HepG2 (cell line): ENCODE results near the gene NCOA7. TPM values are rescaled to one million over a fixed set of nuclear protein-coding genes. Genes with fewer than 3 reads are reported as not detected.

Experiments
- ATAC-seq: fragments of 200-7000 bp; cut with Tn5 transposase; 3 replicates; pipeline ENCODE4 v1.9.1; 2020; ENCODE audit warnings: mild to moderate bottlenecking, moderate library complexity
- BruUV-seq: library from RNA; stranded (reverse); fragments of 400-500 nt; replicated peaks from 2 replicates; lab custom pipeline; 2021; lab: Mats Ljungman, UMichigan
- CTCF ChIA-PET: fragments of 300-600 bp; formaldehyde crosslinking; extraction: SDS; loops from one replicate; lab custom pipeline; 2021; ENCODE audit warnings: low total read pairs, inconsistent platforms, low intra/inter-chr PET ratio; lab: Yijun Ruan, JAX
- POLR2A ChIA-PET: fragments of 350-600 bp; sonication (Branson Sonifier 250); formaldehyde crosslinking; loops from one replicate; lab custom pipeline; 2020; ENCODE audit warnings: antibody characterized with exemption, inconsistent platforms; lab: Yijun Ruan, JAX
- DNase-seq: peaks from one replicate; pipeline ENCODE4 v3.0.0-alpha.2; 2015; ENCODE audit warnings: low spot score
- FAIRE-seq: peaks from 3 replicates; lab custom pipeline; 2011; peaks lifted over from hg19 to GRCh38; lab: Jason Lieb, UNC
- H2AFZ ChIP-seq: one replicate; pipeline ENCODE4 v1.6.1; 2011; ENCODE audit warnings: low read length, inconsistent platforms
- H3K27ac ChIP-seq: fragments of 300-600 bp; 3 replicates; pipeline ENCODE4 v1.8.0; 2011; ENCODE audit warnings: mixed run types, mild to moderate bottlenecking, mixed read lengths, low read length, inconsistent platforms; ENCODE audit not compliant: insufficient read depth; ENCODE audit errors: extremely low read length
- H3K27me3 ChIP-seq, 2 experiments: fragments of 200-600 bp in 1 of 2; 2 replicates in 1 of 2; 3 replicates in 1 of 2; pipeline versions ENCODE4 v1.6.0 to v1.8.0; 2011; ENCODE audit warnings: low read length in 2 of 2, mild to moderate bottlenecking in 2 of 2, moderate library complexity in 2 of 2, inconsistent platforms in 1 of 2; ENCODE audit not compliant: insufficient read depth in 2 of 2, control insufficient read depth in 1 of 2
- H3K36me3 ChIP-seq, 2 experiments: fragments of 200-600 bp in 1 of 2; replicated peaks in 1 of 2; 2 replicates in 1 of 2; 3 replicates in 1 of 2; pipeline versions ENCODE4 v1.5.1 to v1.8.0; 2011; ENCODE audit warnings: low read length in 2 of 2, inconsistent platforms in 1 of 2; ENCODE audit not compliant: insufficient read depth in 2 of 2, control insufficient read depth in 1 of 2
- H3K4me1 ChIP-seq: 2 replicates; pipeline ENCODE4 v1.5.1; 2012; ENCODE audit warnings: low read length, inconsistent platforms; ENCODE audit not compliant: insufficient read depth
- H3K4me2 ChIP-seq: 2 replicates; pipeline ENCODE4 v1.6.0; 2011; ENCODE audit warnings: low read depth, low read length, inconsistent platforms
- H3K4me3 ChIP-seq, 3 experiments: fragments of 200-600 bp in 1 of 3; sonication (generic), shearing (Covaris generic) in 1 of 3; replicated peaks in 1 of 3; 2 replicates each; pipeline ENCODE4 v1.5.1; 2011 to 2016; ENCODE audit warnings: low read length in 3 of 3, inconsistent platforms in 2 of 3, low read depth in 2 of 3, mild to moderate bottlenecking in 2 of 3, control low read depth in 1 of 3, mixed read lengths in 1 of 3; ENCODE audit not compliant: insufficient read depth in 1 of 3
- H3K79me2 ChIP-seq: one replicate; pipeline ENCODE4 v1.6.1; 2011; ENCODE audit warnings: low read length, inconsistent platforms; ENCODE audit not compliant: insufficient read depth
- H3K9ac ChIP-seq: 2 replicates; pipeline ENCODE4 v1.6.0; 2011; ENCODE audit warnings: mild to moderate bottlenecking, low read depth, low read length, inconsistent platforms; ENCODE audit not compliant: insufficient read depth
- H3K9me3 ChIP-seq: 2 replicates; pipeline ENCODE4 v1.5.1; 2012; ENCODE audit warnings: mild to moderate bottlenecking, low read length
- H4K20me1 ChIP-seq: 2 replicates; pipeline ENCODE4 v1.6.0; 2011; ENCODE audit warnings: inconsistent platforms, mild to moderate bottlenecking, low read length, moderate library complexity; ENCODE audit not compliant: insufficient read depth
- MAFK ChIP-seq, 2 experiments: IDR thresholded peaks in 1 of 2; conservative IDR thresholded peaks in 1 of 2; 2 replicates each; pipeline ENCODE4 v1.6.1; 2011; ENCODE audit warnings: improper control_type of control experiment in 2 of 2, low read length in 2 of 2
- MED8 ChIP-seq: sonication (generic); formaldehyde crosslinking; IDR thresholded peaks from 2 replicates; pipeline ENCODE4 v1.8.1; 2023; ENCODE audit warnings: mild to moderate bottlenecking, missing genetic modification reagents; ENCODE audit not compliant: insufficient replicate concordance
- NFIB ChIP-seq: sonication (generic); formaldehyde crosslinking; IDR thresholded peaks from 2 replicates; pipeline ENCODE4 v1.9.0; 2021; ENCODE audit warnings: missing genetic modification reagents, mild to moderate bottlenecking, borderline replicate concordance
- REPIN1 ChIP-seq: sonication (generic); formaldehyde crosslinking; IDR thresholded peaks from 2 replicates; pipeline ENCODE4 v1.8.0; 2022; ENCODE audit warnings: missing genetic modification reagents, low read depth, mild to moderate bottlenecking, borderline replicate concordance
- SIX4 ChIP-seq: sonication (generic); formaldehyde crosslinking; IDR thresholded peaks from 2 replicates; pipeline ENCODE4 v1.4.0; 2020; ENCODE audit warnings: missing genetic modification reagents
- ZNF577 ChIP-seq: sonication (generic); formaldehyde crosslinking; IDR thresholded peaks from 2 replicates; pipeline ENCODE4 v1.4.0; 2020; ENCODE audit warnings: mild to moderate bottlenecking, low read depth, missing genetic modification reagents, borderline replicate concordance
- WGBS: methylation state at CpG from one replicate; pipeline ENCODE4 v1.1.6; 2017; ENCODE audit warnings: low lambda C conversion rate; 5-methylcytosine and 5-hydroxymethylcytosine counted together
- in situ Hi-C: cut with HindIII; loops from 2 replicates; pipeline ENCODE4 v1.10.0; 2017; ENCODE audit warnings: low pct_unique_long_range_greater_than_20kb; ENCODE audit not compliant: extremely low pct_ligation_motif_present
- intact Hi-C: fragments of 100-400 bp; cut with micrococcal nuclease; formaldehyde crosslinking; loops from one replicate; pipeline ENCODE4 v1.10.0; 2022; ENCODE audit not compliant: unreplicated experiment
- polyA plus RNA-seq, 8 experiments: library from polyadenylated mRNA; depleted of rRNA in 3 of 8; stranded (reverse) in 7 of 8; unstranded in 1 of 8; fragments of >200 nt; fragmentation: Illumina TruSeq in 4 of 8; extraction: Trizol in 4 of 8; gene quantifications; 2 replicates each; pipeline versions ENCODE4 v1.2.1 to v1.2.3, GENCODE V29; 2011 to 2016; ENCODE audit warnings: low read depth in 4 of 8, missing spikeins in 1 of 8, mixed read lengths in 1 of 8; ENCODE audit not compliant: insufficient read depth in 1 of 8
- total RNA-seq, 5 experiments: library from RNA; depleted of rRNA; stranded (reverse); fragments of >200 nt; fragmentation: Illumina TruSeq; extraction: Trizol; gene quantifications; 2 replicates each; pipeline ENCODE4 v1.2.3, GENCODE V29; 2016; ENCODE audit warnings: low read depth in 1 of 5
- TF ChIP-seq, protein P1 (sequence below): sonication (generic); formaldehyde crosslinking; conservative IDR thresholded peaks from 2 replicates; pipeline ENCODE4 v1.4.0; 2020; ENCODE audit warnings: mild to moderate bottlenecking, missing genetic modification reagents, moderate library complexity
- TF ChIP-seq, protein P2 (sequence below): sonication (generic); formaldehyde crosslinking; IDR thresholded peaks from 2 replicates; pipeline ENCODE4 v1.8.0; 2022; ENCODE audit warnings: missing genetic modification reagents, mild to moderate bottlenecking, moderate library complexity, borderline replicate concordance
- TF ChIP-seq, protein P3 (sequence below): IDR thresholded peaks from 2 replicates; pipeline ENCODE4 v1.6.1; 2016; ENCODE audit warnings: low read depth, missing genetic modification reagents, missing compliant biosample characterization
- TF ChIP-seq, protein P4 (sequence below): sonication (generic); formaldehyde crosslinking; IDR thresholded peaks from 2 replicates; pipeline ENCODE4 v1.5.0; 2020; ENCODE audit warnings: missing genetic modification reagents, mild to moderate bottlenecking, borderline replicate concordance

The NCOA7 gene
- total and polyA plus RNA-seq, 2 of the 13 experiments (the other 11 are each of a cell fraction or from before 2014, with no cell fraction given): 13.6 to 20.8 TPM

DNA sequence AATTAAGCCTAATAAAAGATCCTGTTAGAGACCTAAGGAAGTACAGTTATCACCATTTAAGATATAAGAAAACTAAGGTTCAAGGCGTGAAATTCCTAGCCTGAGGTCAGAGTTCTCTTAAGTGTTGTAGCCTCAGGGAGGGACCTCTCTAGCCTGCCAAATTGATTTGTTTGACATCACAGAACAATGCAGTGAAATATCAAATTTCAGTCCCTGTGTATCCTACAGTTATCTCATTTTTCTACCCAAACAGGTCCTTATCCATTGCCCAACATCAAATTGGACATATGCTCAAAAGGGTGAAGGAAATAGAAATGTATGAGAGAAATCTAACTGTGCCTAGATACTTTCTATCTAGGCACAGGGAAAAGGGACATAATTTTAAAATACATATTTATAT is 63.0 kb downstream of the NCOA7 start:
- ChIA-PET CTCF (no interaction called here), POLR2A (no interaction called here)
- Histone ChIP-seq H3K36me3 (no peaks in the 10 kb centered on the region; a peak in 1 of 5 replicates), H3K9ac (no peak overlapping the region), H3K4me2 (no peak overlapping the region), H3K79me2 (no peaks in the 10 kb centered on the region), H2AFZ (no peak overlapping the region), H3K27me3 (no peaks in the 10 kb centered on the region), H3K4me3 (no peak overlapping the region), H3K27ac (no peak overlapping the region), H3K9me3 (no peaks in the 10 kb centered on the region), H4K20me1 (no peaks in the 10 kb centered on the region), H3K4me1 (no peaks in the 10 kb centered on the region)
- no peak for ATAC-seq
- no peak for FAIRE-seq
- WGBS: 97% methylated on average over 1 of the region's 1 CpG
- in situ Hi-C loops (no loop called here), intact Hi-C loops (no loop called here)
- DNase-seq: no peak
- BruUV-seq: no TSS peak
- TF ChIP-seq REPIN1 (CRISPR knock-in tag) (no peak), MED8 (CRISPR knock-in tag) (no peak), ZNF577 (CRISPR knock-in tag) (no peak), NFIB (CRISPR knock-in tag) (no peak), SIX4 (CRISPR knock-in tag) (no peak), MAFK (conservative IDR thresholded peaks at IDR 0.05 in 1 of 2, IDR thresholded peaks at IDR 0.05 in 1 of 2; ENCODE audit: low read length in 2 of 2) (no peak)
- TF ChIP-seq, protein P1, sequence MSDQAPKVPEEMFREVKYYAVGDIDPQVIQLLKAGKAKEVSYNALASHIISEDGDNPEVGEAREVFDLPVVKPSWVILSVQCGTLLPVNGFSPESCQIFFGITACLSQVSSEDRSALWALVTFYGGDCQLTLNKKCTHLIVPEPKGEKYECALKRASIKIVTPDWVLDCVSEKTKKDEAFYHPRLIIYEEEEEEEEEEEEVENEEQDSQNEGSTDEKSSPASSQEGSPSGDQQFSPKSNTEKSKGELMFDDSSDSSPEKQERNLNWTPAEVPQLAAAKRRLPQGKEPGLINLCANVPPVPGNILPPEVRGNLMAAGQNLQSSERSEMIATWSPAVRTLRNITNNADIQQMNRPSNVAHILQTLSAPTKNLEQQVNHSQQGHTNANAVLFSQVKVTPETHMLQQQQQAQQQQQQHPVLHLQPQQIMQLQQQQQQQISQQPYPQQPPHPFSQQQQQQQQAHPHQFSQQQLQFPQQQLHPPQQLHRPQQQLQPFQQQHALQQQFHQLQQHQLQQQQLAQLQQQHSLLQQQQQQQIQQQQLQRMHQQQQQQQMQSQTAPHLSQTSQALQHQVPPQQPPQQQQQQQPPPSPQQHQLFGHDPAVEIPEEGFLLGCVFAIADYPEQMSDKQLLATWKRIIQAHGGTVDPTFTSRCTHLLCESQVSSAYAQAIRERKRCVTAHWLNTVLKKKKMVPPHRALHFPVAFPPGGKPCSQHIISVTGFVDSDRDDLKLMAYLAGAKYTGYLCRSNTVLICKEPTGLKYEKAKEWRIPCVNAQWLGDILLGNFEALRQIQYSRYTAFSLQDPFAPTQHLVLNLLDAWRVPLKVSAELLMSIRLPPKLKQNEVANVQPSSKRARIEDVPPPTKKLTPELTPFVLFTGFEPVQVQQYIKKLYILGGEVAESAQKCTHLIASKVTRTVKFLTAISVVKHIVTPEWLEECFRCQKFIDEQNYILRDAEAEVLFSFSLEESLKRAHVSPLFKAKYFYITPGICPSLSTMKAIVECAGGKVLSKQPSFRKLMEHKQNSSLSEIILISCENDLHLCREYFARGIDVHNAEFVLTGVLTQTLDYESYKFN (CRISPR knock-in tag): no peak
- TF ChIP-seq, protein P2, sequence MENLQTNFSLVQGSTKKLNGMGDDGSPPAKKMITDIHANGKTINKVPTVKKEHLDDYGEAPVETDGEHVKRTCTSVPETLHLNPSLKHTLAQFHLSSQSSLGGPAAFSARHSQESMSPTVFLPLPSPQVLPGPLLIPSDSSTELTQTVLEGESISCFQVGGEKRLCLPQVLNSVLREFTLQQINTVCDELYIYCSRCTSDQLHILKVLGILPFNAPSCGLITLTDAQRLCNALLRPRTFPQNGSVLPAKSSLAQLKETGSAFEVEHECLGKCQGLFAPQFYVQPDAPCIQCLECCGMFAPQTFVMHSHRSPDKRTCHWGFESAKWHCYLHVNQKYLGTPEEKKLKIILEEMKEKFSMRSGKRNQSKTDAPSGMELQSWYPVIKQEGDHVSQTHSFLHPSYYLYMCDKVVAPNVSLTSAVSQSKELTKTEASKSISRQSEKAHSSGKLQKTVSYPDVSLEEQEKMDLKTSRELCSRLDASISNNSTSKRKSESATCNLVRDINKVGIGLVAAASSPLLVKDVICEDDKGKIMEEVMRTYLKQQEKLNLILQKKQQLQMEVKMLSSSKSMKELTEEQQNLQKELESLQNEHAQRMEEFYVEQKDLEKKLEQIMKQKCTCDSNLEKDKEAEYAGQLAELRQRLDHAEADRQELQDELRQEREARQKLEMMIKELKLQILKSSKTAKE: no peak
- TF ChIP-seq, protein P3, sequence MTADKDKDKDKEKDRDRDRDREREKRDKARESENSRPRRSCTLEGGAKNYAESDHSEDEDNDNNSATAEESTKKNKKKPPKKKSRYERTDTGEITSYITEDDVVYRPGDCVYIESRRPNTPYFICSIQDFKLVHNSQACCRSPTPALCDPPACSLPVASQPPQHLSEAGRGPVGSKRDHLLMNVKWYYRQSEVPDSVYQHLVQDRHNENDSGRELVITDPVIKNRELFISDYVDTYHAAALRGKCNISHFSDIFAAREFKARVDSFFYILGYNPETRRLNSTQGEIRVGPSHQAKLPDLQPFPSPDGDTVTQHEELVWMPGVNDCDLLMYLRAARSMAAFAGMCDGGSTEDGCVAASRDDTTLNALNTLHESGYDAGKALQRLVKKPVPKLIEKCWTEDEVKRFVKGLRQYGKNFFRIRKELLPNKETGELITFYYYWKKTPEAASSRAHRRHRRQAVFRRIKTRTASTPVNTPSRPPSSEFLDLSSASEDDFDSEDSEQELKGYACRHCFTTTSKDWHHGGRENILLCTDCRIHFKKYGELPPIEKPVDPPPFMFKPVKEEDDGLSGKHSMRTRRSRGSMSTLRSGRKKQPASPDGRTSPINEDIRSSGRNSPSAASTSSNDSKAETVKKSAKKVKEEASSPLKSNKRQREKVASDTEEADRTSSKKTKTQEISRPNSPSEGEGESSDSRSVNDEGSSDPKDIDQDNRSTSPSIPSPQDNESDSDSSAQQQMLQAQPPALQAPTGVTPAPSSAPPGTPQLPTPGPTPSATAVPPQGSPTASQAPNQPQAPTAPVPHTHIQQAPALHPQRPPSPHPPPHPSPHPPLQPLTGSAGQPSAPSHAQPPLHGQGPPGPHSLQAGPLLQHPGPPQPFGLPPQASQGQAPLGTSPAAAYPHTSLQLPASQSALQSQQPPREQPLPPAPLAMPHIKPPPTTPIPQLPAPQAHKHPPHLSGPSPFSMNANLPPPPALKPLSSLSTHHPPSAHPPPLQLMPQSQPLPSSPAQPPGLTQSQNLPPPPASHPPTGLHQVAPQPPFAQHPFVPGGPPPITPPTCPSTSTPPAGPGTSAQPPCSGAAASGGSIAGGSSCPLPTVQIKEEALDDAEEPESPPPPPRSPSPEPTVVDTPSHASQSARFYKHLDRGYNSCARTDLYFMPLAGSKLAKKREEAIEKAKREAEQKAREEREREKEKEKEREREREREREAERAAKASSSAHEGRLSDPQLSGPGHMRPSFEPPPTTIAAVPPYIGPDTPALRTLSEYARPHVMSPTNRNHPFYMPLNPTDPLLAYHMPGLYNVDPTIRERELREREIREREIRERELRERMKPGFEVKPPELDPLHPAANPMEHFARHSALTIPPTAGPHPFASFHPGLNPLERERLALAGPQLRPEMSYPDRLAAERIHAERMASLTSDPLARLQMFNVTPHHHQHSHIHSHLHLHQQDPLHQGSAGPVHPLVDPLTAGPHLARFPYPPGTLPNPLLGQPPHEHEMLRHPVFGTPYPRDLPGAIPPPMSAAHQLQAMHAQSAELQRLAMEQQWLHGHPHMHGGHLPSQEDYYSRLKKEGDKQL (CRISPR knock-in tag): no peak
- TF ChIP-seq, protein P4, sequence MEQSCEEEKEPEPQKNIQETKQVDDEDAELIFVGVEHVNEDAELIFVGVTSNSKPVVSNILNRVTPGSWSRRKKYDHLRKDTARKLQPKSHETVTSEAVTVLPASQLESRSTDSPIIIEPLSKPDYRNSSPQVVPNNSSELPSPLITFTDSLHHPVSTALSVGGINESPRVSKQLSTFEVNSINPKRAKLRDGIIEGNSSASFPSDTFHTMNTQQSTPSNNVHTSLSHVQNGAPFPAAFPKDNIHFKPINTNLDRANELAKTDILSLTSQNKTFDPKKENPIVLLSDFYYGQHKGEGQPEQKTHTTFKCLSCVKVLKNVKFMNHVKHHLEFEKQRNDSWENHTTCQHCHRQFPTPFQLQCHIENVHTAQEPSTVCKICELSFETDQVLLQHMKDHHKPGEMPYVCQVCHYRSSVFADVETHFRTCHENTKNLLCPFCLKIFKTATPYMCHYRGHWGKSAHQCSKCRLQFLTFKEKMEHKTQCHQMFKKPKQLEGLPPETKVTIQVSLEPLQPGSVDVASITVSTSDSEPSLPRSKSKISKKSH (CRISPR knock-in tag): no peak
